GM12878 (cell line): ENCODE results near the gene THTPA. TPM values are rescaled to one million over a fixed set of nuclear protein-coding genes. Genes with fewer than 3 reads are reported as not detected.

ENCODE experiments used
- ATAC-seq: fragments of 200-7000 bp; cut with Tn5 transposase; 3 replicates; pipeline ENCODE4 v1.9.1; 2020; ENCODE audit warnings: mild to moderate bottlenecking, moderate library complexity
- BruUV-seq: library from RNA; stranded (reverse); fragments of 400-500 nt; replicated peaks from 2 replicates; lab custom pipeline; 2021; lab: Mats Ljungman, UMichigan
- CTCF ChIA-PET: fragments of 300-600 bp; sonication (Branson Sonifier 250); formaldehyde crosslinking; extraction: SDS; loops from one replicate; lab custom pipeline; 2021; ENCODE audit warnings: inconsistent platforms; lab: Yijun Ruan, JAX
- POLR2A ChIA-PET: fragments of 350-600 bp; formaldehyde crosslinking; extraction: SDS; loops from one replicate; lab custom pipeline; 2021; ENCODE audit warnings: inconsistent platforms; lab: Charles Lee
- RAD21 ChIA-PET: fragments of 300-600 bp; sonication (Branson Sonifier 250); formaldehyde crosslinking; loops from one replicate; lab custom pipeline; 2023; ENCODE audit warnings: antibody characterized with exemption; ENCODE audit not compliant: unreplicated experiment; lab: Charles Lee
- SMC1A ChIA-PET: fragments of 300-600 bp; sonication (Branson Sonifier 250); formaldehyde crosslinking; loops from one replicate; lab custom pipeline; 2023; ENCODE audit not compliant: unreplicated experiment, uncharacterized antibody; lab: Charles Lee
- DNase-seq: peaks from one replicate; pipeline ENCODE4 v3.0.0-alpha.2; 2011; ENCODE audit warnings: low read depth, low spot score
- FAIRE-seq: peaks from 3 replicates; lab custom pipeline; 2011; peaks lifted over from hg19 to GRCh38; lab: Jason Lieb, UNC
- H2AFZ ChIP-seq: 2 replicates; pipeline ENCODE4 v1.6.0; 2011; ENCODE audit warnings: low read depth, low read length, control low read depth; ENCODE audit not compliant: control insufficient read depth
- H3K27ac ChIP-seq: 2 replicates; pipeline ENCODE4 v1.5.1; 2011; ENCODE audit warnings: control low read depth; ENCODE audit not compliant: control insufficient read depth, insufficient read depth
- H3K27me3 ChIP-seq, 2 experiments: replicated peaks in 1 of 2; 2 replicates each; pipeline versions ENCODE4 v1.6.0 to v1.6.1; 2011; ENCODE audit warnings: low read length in 1 of 2; ENCODE audit not compliant: control insufficient read depth in 2 of 2, insufficient read depth in 2 of 2
- H3K36me3 ChIP-seq, 2 experiments: 2 replicates each; pipeline ENCODE4 v1.5.1; 2011; ENCODE audit warnings: low read length in 1 of 2; ENCODE audit not compliant: control insufficient read depth in 2 of 2, insufficient read depth in 2 of 2
- H3K4me1 ChIP-seq: 2 replicates; pipeline ENCODE4 v1.6.1; 2011; ENCODE audit warnings: mild to moderate bottlenecking, low read length, moderate library complexity, mixed read lengths; ENCODE audit not compliant: control insufficient read depth, insufficient read depth
- H3K4me2 ChIP-seq: 2 replicates; pipeline ENCODE4 v1.6.0; 2011; ENCODE audit warnings: control low read depth; ENCODE audit not compliant: control insufficient read depth, insufficient read depth
- H3K4me3 ChIP-seq: fragments of 200-600 bp; sonication (generic); 2 replicates; pipeline ENCODE4 v1.5.1; 2016
- H3K79me2 ChIP-seq: 2 replicates; pipeline ENCODE4 v1.6.0; 2011; ENCODE audit warnings: low read length; ENCODE audit not compliant: control insufficient read depth, insufficient read depth
- H3K9ac ChIP-seq: 2 replicates; pipeline ENCODE4 v1.8.0; 2011; ENCODE audit warnings: low read length, control low read depth, mixed read lengths; ENCODE audit not compliant: control insufficient read depth, insufficient read depth
- H3K9me3 ChIP-seq: replicated peaks from 3 replicates; pipeline ENCODE4 v1.5.1; 2011; ENCODE audit warnings: mild to moderate bottlenecking, low read length; ENCODE audit not compliant: control insufficient read depth, insufficient read depth
- H4K20me1 ChIP-seq: 2 replicates; pipeline ENCODE4 v1.6.0; 2011; ENCODE audit not compliant: control insufficient read depth, insufficient read depth
- CREB1 ChIP-seq: IDR thresholded peaks from 2 replicates; pipeline ENCODE4 v1.6.1; 2012; ENCODE audit warnings: low read depth, mild to moderate bottlenecking, inconsistent platforms
- CREM ChIP-seq: IDR thresholded peaks from 2 replicates; pipeline ENCODE4 v1.6.1; 2014; ENCODE audit warnings: antibody characterized with exemption, low read depth
- JUNB ChIP-seq: IDR thresholded peaks from 2 replicates; pipeline ENCODE4 v1.6.1; 2016; ENCODE audit warnings: antibody characterized with exemption, mild to moderate bottlenecking
- ZNF622 ChIP-seq: fragments of 450-650 bp; IDR thresholded peaks from 2 replicates; pipeline ENCODE4 v1.6.1; 2017; ENCODE audit warnings: mild to moderate bottlenecking, inconsistent platforms
- WGBS: methylation state at CpG from one replicate; pipeline ENCODE4 v1.1.6; 2016; ENCODE audit warnings: low lambda C conversion rate; ENCODE audit not compliant: insufficient replicate concordance, insufficient coverage; ENCODE audit errors: missing lambda C conversion rate; 5-methylcytosine and 5-hydroxymethylcytosine counted together
- in situ Hi-C: fragments of 300-500 bp; cut with MboI; formaldehyde crosslinking; loops from 9 replicates; pipeline ENCODE4 v1.14.3; 2018; ENCODE audit warnings: mixed read lengths
- intact Hi-C: fragments of 100-400 bp; cut with micrococcal nuclease; formaldehyde crosslinking; loops from one replicate; pipeline ENCODE4 v1.14.2; 2022; ENCODE audit not compliant: unreplicated experiment
- polyA plus RNA-seq, 11 experiments: library from polyadenylated mRNA; depleted of rRNA in 4 of 11; unstranded in 6 of 11; stranded (reverse) in 5 of 11; fragments of >200 nt; fragmentation: Nextera tagmentation in 4 of 11; fragmentation: Illumina TruSeq in 1 of 11; extraction: Ambion mirVana in 4 of 11; extraction: Trizol in 1 of 11; gene quantifications; 1 replicate in 1 of 11; 2 replicates in 10 of 11; pipeline versions ENCODE4 v1.2.1 to v1.2.3, GENCODE V29; 2011 to 2016; ENCODE audit warnings: inconsistent platforms in 2 of 11, missing spikeins in 2 of 11, low read depth in 1 of 11
- total RNA-seq, 4 experiments: library from RNA; depleted of rRNA in 3 of 4; stranded (reverse); fragments of >200 nt in 3 of 4; fragmentation: Illumina TruSeq in 1 of 4; extraction: Trizol in 1 of 4; gene quantifications; 2 replicates each; pipeline versions ENCODE4 v1.2.1 to v1.2.3, GENCODE V29; 2013 to 2021

The THTPA gene
- total and polyA plus RNA-seq, 10 of the 15 experiments (the other 5 are each of a cell fraction or from before 2014, with no cell fraction given), result 3.1 to 24.9 (median 12.8) TPM

- H3K79me2 ChIP-seq, result no peaks in the 10 kb centered on the region
- ChIA-PET POLR2A (interaction anchor here (1.5 kb wide), 1 partner anchor 9 kb away, joined by 3 read pairs; no protein-coding TSS in a partner anchor), CTCF (interaction anchor here (0.9 to 2.8 kb wide), 9 partner anchors 8 to 71 kb away, joined by 3 to 25 read pairs (median 6); no protein-coding TSS in a partner anchor), SMC1A (interaction anchor here (0.7 to 1.2 kb wide), 4 partner anchors 20 to 71 kb away, joined by 3 to 7 read pairs (median 4); no protein-coding TSS in a partner anchor), RAD21 (interaction anchor here (1.2 kb wide), 1 partner anchor 11 kb away, joined by 6 read pairs; no protein-coding TSS in a partner anchor)
- WGBS, result 69% methylated on average over 18 of the region's 18 CpGs
- DNase-seq (no peak), FAIRE-seq (no peak), ATAC-seq (no peak)
- H4K20me1 ChIP-seq, result no peaks in the 10 kb centered on the region
- H2AFZ ChIP-seq, result no peak overlapping the region
- no peaks in the 10 kb centered on the region for H3K36me3 ChIP-seq
- TSS peak; percentile 68 for BruUV-seq
- H3K9me3 ChIP-seq, result no peaks in the 10 kb centered on the region
- no peak overlapping the region for H3K4me3 ChIP-seq
- no peaks in the 10 kb centered on the region for H3K27me3 ChIP-seq
- no peak overlapping the region for H3K9ac ChIP-seq
- H3K4me1 ChIP-seq, result no peaks in the 10 kb centered on the region
- no peak overlapping the region for H3K27ac ChIP-seq
- peak; percentile 17; the same call in 1 of the 2 replicates for TF ChIP-seq CREM
- TF ChIP-seq JUNB, result no peak
- no peak for TF ChIP-seq ZNF622
- TF ChIP-seq CREB1, result peak; percentile 49; the same call in 1 of the 2 replicates
- in situ Hi-C loops (no loop called here), intact Hi-C loops (no loop called here)
- H3K4me2 ChIP-seq, result no peak overlapping the region
Measured at GRCh38 chr14:23548351-23549318, 7.4 kb upstream of the THTPA start.
